Peyer's patch (tissue), 4 donors: ENCODE results near the gene CAMLG. TPM values are rescaled to one million over a fixed set of nuclear protein-coding genes. Genes with fewer than 3 reads are reported as not detected.

Source experiments
- DNase-seq, 3 donors: peaks; one replicate each; pipeline ENCODE4 v3.0.0-alpha.2; 2017 to 2019
- H3K27ac ChIP-seq, 4 donors: fragments of 200-600 bp; sonication (generic); one replicate each; pipeline ENCODE4 v1.5.1; 2016 to 2019
- H3K27me3 ChIP-seq, 2 donors: fragments of 200-600 bp; sonication (generic); one replicate each; pipeline ENCODE4 v1.5.1; 2019
- H3K36me3 ChIP-seq, 3 donors: fragments of 200-600 bp; sonication (generic); one replicate each; pipeline ENCODE4 v1.5.1; 2016 to 2019
- H3K4me1 ChIP-seq, 4 donors: fragments of 200-600 bp; sonication (generic); one replicate each; pipeline ENCODE4 v1.5.1; 2016 to 2019
- H3K4me3 ChIP-seq, 4 donors: fragments of 200-600 bp; sonication (generic); 1 replicate in 3 of 4; 2 replicates in 1 of 4; pipeline ENCODE4 v1.5.1; 2016 to 2019; ENCODE audit warnings: mild to moderate bottlenecking in 1 of 4
- H3K9me3 ChIP-seq, 4 donors: fragments of 200-600 bp; sonication (generic); one replicate each; pipeline ENCODE4 v1.5.1; 2016 to 2019; ENCODE audit warnings: mild to moderate bottlenecking in 1 of 4
- POLR2A ChIP-seq, 2 donors: fragments of 450-650 bp; IDR thresholded peaks; one replicate each; pipeline ENCODE4 v1.5.1; 2017; ENCODE audit warnings: antibody characterized with exemption in 2 of 2, mild to moderate bottlenecking in 2 of 2, moderate library complexity in 2 of 2
- small RNA-seq, 2 donors: library from RNA; depleted of rRNA; stranded (forward); fragments of <200 nt; gene quantifications; one replicate each; pipeline ENCODE3, GENCODE V24; 2016
- total RNA-seq, 4 donors: library from RNA; depleted of rRNA; stranded (reverse); fragments of >200 nt; gene quantifications; one replicate each; pipeline ENCODE4 v1.1.0, GENCODE V29; 2016
- TF ChIP-seq, protein P1 (sequence below), 6 experiments: fragments of 450-650 bp in 4 of 6; fragments of 200-600 bp in 2 of 6; sonication (generic) in 1 of 6; IDR thresholded peaks; one replicate each; pipeline ENCODE4 v1.5.1; 2017 to 2019; ENCODE audit warnings: antibody characterized with exemption in 6 of 6, mild to moderate bottlenecking in 3 of 6, moderate library complexity in 1 of 6

The CAMLG gene
- total RNA-seq, 4 donors from 2014 or later = 15.7 to 25.6 (median 20.9) TPM

DNA sequence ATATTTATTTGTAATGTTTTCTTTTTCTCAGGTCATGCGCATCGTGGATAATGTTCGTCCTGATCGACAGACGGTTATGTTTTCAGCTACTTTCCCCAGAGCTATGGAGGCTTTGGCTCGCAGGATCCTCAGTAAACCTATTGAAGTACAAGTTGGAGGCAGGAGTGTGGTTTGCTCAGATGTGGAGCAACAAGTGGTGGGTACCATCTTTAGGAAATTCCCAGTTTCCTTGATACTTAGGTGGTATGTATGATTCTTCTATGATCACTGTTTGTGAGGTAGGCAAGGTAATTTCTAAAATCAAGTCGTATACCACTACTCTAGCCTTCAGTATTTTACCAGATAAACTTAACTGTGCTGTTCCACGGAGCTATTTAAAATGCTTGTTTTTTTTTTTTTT, 56.5 kb downstream of the CAMLG start:
- Histone ChIP-seq H3K27me3 (no peaks in the 10 kb centered on the region), H3K36me3 (peaks cover 0 to 87% (median 3%) of the 10 kb centered on the region in 3 donors)
- TF ChIP-seq POLR2A (IDR thresholded peaks at IDR 0.05) = no peak
- TF ChIP-seq, protein P1, sequence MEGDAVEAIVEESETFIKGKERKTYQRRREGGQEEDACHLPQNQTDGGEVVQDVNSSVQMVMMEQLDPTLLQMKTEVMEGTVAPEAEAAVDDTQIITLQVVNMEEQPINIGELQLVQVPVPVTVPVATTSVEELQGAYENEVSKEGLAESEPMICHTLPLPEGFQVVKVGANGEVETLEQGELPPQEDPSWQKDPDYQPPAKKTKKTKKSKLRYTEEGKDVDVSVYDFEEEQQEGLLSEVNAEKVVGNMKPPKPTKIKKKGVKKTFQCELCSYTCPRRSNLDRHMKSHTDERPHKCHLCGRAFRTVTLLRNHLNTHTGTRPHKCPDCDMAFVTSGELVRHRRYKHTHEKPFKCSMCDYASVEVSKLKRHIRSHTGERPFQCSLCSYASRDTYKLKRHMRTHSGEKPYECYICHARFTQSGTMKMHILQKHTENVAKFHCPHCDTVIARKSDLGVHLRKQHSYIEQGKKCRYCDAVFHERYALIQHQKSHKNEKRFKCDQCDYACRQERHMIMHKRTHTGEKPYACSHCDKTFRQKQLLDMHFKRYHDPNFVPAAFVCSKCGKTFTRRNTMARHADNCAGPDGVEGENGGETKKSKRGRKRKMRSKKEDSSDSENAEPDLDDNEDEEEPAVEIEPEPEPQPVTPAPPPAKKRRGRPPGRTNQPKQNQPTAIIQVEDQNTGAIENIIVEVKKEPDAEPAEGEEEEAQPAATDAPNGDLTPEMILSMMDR (IDR thresholded peaks at IDR 0.05) = no peak

DNA sequence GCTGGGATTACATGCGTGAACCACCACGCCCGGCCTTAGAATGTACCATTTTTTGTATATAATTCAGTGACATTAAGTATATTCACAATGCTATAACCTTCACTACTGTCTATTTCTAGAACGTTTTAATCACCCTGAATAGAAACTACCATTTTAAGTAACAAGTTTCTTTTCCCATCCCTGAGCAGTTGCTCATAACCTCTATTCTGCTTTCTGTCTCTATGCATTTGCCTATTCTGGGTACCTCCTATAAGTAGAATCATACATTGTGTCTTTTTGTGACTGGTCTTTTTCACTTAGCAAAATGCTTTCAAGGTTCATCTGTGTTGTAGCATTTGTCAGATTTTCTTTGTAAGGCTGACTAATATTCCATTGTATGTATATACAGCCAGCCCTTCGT, 60.1 kb downstream of the CAMLG start:
- TF ChIP-seq POLR2A (IDR thresholded peaks at IDR 0.05) = no peak
- TF ChIP-seq, protein P1 (IDR thresholded peaks at IDR 0.05) = no peak
- Histone ChIP-seq H3K4me1 (no peaks in the 10 kb centered on the region), H3K27ac (no peak overlapping the region), H3K36me3 (peaks cover 0 to 73% (median 0%) of the 10 kb centered on the region in 3 donors), H3K27me3 (no peaks in the 10 kb centered on the region), H3K9me3 (no peaks in the 10 kb centered on the region), H3K4me3 (no peak overlapping the region)
- DNase-seq = no peak

More for the DNA sequence above, 56.5 kb downstream of the CAMLG start:
- no peak for DNase-seq
- Histone ChIP-seq H3K9me3 (no peaks in the 10 kb centered on the region), H3K4me3 (no peak overlapping the region), H3K27ac (no peak overlapping the region), H3K4me1 (no peaks in the 10 kb centered on the region)

Small RNA genes within 50 kb of the gene (small RNA-seq; reads per million reads assigned to genes)
- gene RNU6-1164P (0 reads per million in 2 donors), gene RNU6-757P (0 reads per million in 2 donors)

Other genes with a start within 250 kb of the CAMLG start
- gene JADE2, start 212.9 kb upstream of the CAMLG start, total RNA-seq = 10 to 100 TPM; 51.5 to 77.6 (median 57.4) TPM
- 100 to 1,000 TPM; 102 to 126 (median 118) TPM for gene SAR1B, start 105.7 kb upstream of the CAMLG start, total RNA-seq
- gene SEC24A, start 89.8 kb upstream of the CAMLG start, total RNA-seq = 10 to 100 TPM; 17.3 to 54.8 (median 40.4) TPM
- gene DDX46, start 20.2 kb downstream of the CAMLG start, total RNA-seq = 10 to 100 TPM; 27.0 to 59.4 (median 41.8) TPM
- gene C5orf24, start 107.4 kb downstream of the CAMLG start, total RNA-seq = 10 to 100 TPM; 24.8 to 36.7 (median 35.6) TPM
- gene TXNDC15, start 135.8 kb downstream of the CAMLG start, total RNA-seq = 10 to 100 TPM; 34.3 to 81.7 (median 39.9) TPM
- gene PCBD2, start 166.6 kb downstream of the CAMLG start, total RNA-seq = 10 to 100 TPM; 15.5 to 39.6 (median 27.9) TPM
- 1 to 10 TPM in 3 of 4 donors, not detected in 1; 1.1 to 2.5 (median 2.4) TPM for gene CATSPER3, start 229.4 kb downstream of the CAMLG start, total RNA-seq